MCF 10A (cell line): ENCODE measurements around the gene SCRG1. TPM values are rescaled to one million over a fixed set of nuclear protein-coding genes. Genes with fewer than 3 reads are reported as not detected.

Source experiments
- BruUV-seq: library from RNA; stranded (reverse); fragments of 400-500 nt; replicated peaks from 2 replicates; lab custom pipeline; 2021; lab: Mats Ljungman, UMichigan
- CTCF ChIA-PET: fragments of 300-600 bp; sonication (Branson Sonifier 250); formaldehyde crosslinking; extraction: SDS; loops from one replicate; lab custom pipeline; 2021; ENCODE audit warnings: antibody characterized with exemption, inconsistent platforms; lab: Yijun Ruan, JAX
- POLR2A ChIA-PET: fragments of 300-600, 350-650 bp; sonication (Branson Sonifier 250); formaldehyde crosslinking; extraction: SDS; loops from one replicate; lab custom pipeline; 2020; ENCODE audit warnings: antibody characterized with exemption, inconsistent platforms; lab: Yijun Ruan, JAX
- DNase-seq: peaks from one replicate; pipeline ENCODE4 v3.0.0-alpha.2; 2018; ENCODE audit not compliant: unreplicated experiment
- H3K27ac Mint-ChIP-seq: one replicate; pipeline ENCODE4 v1.8.0; 2022; ENCODE audit warnings: mild to moderate bottlenecking, low read depth, mixed read lengths; ENCODE audit not compliant: unreplicated experiment
- H3K27me3 Mint-ChIP-seq: one replicate; pipeline ENCODE4 v1.8.0; 2022; ENCODE audit warnings: mixed read lengths; ENCODE audit not compliant: insufficient read depth, unreplicated experiment
- H3K36me3 Mint-ChIP-seq: one replicate; pipeline ENCODE4 v1.8.0; 2022; ENCODE audit warnings: mild to moderate bottlenecking, moderate library complexity, mixed read lengths; ENCODE audit not compliant: insufficient read depth, unreplicated experiment
- H3K4me1 Mint-ChIP-seq: one replicate; pipeline ENCODE4 v1.8.0; 2022; ENCODE audit warnings: mixed read lengths; ENCODE audit not compliant: insufficient read depth, unreplicated experiment
- H3K4me3 Mint-ChIP-seq: one replicate; pipeline ENCODE4 v1.8.0; 2022; ENCODE audit warnings: mild to moderate bottlenecking, moderate library complexity, mixed read lengths; ENCODE audit not compliant: unreplicated experiment
- H3K9me3 Mint-ChIP-seq: one replicate; pipeline ENCODE4 v1.8.0; 2022; ENCODE audit warnings: mixed read lengths; ENCODE audit not compliant: unreplicated experiment
- intact Hi-C: fragments of 100-400 bp; cut with micrococcal nuclease; formaldehyde crosslinking; loops from 2 replicates; pipeline ENCODE4 v1.14.1; 2022
- total RNA-seq: library from RNA; stranded (reverse); gene quantifications from 2 replicates; pipeline ENCODE4 v1.2.3, GENCODE V29; 2022
- TF ChIP-seq, protein P1 (sequence below): fragments of 200-600 bp; IDR thresholded peaks from one replicate; pipeline ENCODE4 v1.8.0; 2022; ENCODE audit warnings: antibody characterized with exemption, mild to moderate bottlenecking; ENCODE audit not compliant: unreplicated experiment

SCRG1 gene
- total RNA-seq, 1 experiment from 2014 or later: not detected

DNA sequence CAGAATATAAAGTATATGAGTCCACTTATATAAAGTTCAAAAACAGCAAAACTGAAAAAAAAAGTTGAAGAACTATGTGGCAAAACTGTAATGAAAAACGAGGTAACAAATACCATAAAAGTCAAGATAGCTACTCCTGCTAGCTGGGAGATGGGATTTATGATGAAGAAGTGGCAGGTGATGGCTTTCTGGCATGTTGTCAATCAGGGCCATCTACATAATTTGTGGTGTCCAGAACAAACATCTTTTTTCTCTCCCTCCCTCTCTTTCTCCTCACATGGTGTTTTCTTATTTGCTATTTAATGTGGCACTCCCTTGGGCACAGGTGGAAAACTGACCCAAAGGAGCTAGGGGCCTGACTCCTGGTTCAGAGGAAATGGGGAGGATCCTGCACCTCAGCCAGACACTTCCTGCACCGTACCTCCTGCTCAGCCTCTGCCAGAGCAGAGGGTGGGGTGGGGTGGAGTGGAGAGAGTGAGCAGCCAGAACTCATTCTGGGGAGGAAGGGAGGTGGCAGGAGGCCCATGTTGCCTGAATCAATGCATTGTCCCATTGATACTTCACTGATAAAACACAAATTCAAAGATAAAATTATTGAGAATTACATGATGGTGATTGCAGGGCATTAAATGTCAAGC lies 33.4 kb downstream of the SCRG1 start:
- TF ChIP-seq, protein P1, sequence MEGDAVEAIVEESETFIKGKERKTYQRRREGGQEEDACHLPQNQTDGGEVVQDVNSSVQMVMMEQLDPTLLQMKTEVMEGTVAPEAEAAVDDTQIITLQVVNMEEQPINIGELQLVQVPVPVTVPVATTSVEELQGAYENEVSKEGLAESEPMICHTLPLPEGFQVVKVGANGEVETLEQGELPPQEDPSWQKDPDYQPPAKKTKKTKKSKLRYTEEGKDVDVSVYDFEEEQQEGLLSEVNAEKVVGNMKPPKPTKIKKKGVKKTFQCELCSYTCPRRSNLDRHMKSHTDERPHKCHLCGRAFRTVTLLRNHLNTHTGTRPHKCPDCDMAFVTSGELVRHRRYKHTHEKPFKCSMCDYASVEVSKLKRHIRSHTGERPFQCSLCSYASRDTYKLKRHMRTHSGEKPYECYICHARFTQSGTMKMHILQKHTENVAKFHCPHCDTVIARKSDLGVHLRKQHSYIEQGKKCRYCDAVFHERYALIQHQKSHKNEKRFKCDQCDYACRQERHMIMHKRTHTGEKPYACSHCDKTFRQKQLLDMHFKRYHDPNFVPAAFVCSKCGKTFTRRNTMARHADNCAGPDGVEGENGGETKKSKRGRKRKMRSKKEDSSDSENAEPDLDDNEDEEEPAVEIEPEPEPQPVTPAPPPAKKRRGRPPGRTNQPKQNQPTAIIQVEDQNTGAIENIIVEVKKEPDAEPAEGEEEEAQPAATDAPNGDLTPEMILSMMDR: no peak
- peaks cover 6% of the 10 kb centered on the region for H3K36me3 Mint-ChIP-seq
- no peaks in the 10 kb centered on the region for H3K9me3 Mint-ChIP-seq
- POLR2A ChIA-PET: interaction anchor here (0.7 to 13.1 kb wide), 3 partner anchors 30 to 114 kb away, joined by 3 to 824 read pairs (median 4); partner anchors contain the start of gene HMGB2
- H3K4me1 Mint-ChIP-seq: peaks cover 14% of the 10 kb centered on the region
- no peak for DNase-seq
- CTCF ChIA-PET: interaction anchor here (0.9 kb wide), 1 partner anchor 51 kb away, joined by 3 read pairs; no protein-coding TSS in a partner anchor
- intact Hi-C loops: no loop called here
- H3K4me3 Mint-ChIP-seq: no peak overlapping the region
- no TSS peak for BruUV-seq
- no peaks in the 10 kb centered on the region for H3K27me3 Mint-ChIP-seq
- H3K27ac Mint-ChIP-seq: peak overlapping the region; percentile 16

DNA sequence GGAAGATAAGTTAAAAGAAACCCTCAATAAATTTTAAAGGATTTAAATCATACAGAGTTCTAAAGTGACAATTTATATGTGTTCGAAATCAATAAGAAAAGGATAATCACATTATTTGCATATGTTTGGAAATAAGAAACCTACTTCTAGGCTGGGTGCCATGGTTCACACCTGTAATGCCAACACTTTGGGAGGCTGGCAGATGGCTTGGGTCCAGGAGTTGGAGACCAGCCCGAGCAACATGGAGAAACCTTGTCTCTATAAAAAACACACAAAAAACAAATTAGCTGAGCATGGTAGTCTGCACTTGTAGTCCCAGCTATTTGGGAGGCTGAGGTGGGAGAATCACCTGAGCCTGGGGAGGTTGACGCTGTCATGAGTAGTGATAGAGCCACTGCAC lies 36.2 kb downstream of the SCRG1 start:
- no peaks in the 10 kb centered on the region for H3K27me3 Mint-ChIP-seq
- ChIA-PET CTCF (interaction anchor here (0.7 kb wide), 2 partner anchors 16 to 138 kb away, joined by 3 to 4 read pairs; no protein-coding TSS in a partner anchor), POLR2A (no interaction called here)

DNA sequence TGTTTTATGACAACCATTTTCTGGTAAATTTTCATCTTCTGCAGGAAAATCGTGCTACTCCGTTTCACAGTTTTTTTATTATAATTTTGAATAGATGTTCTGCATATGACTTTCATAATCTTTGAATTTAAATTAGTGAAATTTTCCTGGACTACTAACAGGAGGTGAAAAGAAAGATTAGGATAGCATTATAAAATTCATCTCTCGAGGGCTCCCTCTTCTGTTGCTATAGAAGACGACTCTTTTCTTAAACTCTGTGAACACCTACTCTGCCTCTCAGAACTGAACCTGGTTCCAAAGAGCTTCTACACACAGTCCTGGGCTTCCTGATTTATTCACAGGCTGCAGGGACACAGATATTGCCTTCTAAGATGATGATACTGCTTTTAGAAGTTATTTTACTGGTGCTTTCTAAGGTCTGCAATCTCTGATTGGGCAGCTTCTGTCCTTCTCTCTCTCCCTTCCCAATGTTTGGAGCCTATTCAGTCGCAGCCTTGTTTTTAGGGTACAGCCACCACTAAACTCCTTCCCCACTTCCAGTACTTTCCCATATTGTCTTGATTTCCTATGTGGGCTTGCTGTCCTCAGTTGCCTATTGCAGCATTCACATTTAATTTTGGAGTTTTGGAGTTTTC lies 38.2 kb downstream of the SCRG1 start:
- BruUV-seq: no TSS peak
- Mint-ChIP-seq H3K4me1 (no peaks in the 10 kb centered on the region), H3K27ac (no peak overlapping the region), H3K9me3 (no peaks in the 10 kb centered on the region), H3K36me3 (peaks cover 6% of the 10 kb centered on the region), H3K4me3 (no peak overlapping the region), H3K27me3 (no peaks in the 10 kb centered on the region)
- ChIA-PET CTCF (interaction anchor here (0.5 to 1.4 kb wide), 8 partner anchors 14 to 936 kb away, joined by 3 to 4 read pairs (median 3); no protein-coding TSS in a partner anchor), POLR2A (interaction anchor here (1.3 to 2.4 kb wide), 3 partner anchors 10 to 26 kb away, joined by 4 to 9 read pairs (median 8); partner anchors contain the start of genes HMGB2 and SAP30)
- intact Hi-C loops: no loop called here
- peak; percentile 25 for DNase-seq
- TF ChIP-seq, protein P1: peak; percentile 27

More for the DNA sequence above, 36.2 kb downstream of the SCRG1 start:
- Mint-ChIP-seq H3K36me3 (peaks cover 6% of the 10 kb centered on the region), H3K27ac (no peak overlapping the region), H3K4me3 (no peak overlapping the region), H3K9me3 (no peaks in the 10 kb centered on the region), H3K4me1 (peaks cover 7% of the 10 kb centered on the region)
- intact Hi-C loops: no loop called here
- no peak for DNase-seq
- TF ChIP-seq, protein P1: no peak
- BruUV-seq: no TSS peak

DNA sequence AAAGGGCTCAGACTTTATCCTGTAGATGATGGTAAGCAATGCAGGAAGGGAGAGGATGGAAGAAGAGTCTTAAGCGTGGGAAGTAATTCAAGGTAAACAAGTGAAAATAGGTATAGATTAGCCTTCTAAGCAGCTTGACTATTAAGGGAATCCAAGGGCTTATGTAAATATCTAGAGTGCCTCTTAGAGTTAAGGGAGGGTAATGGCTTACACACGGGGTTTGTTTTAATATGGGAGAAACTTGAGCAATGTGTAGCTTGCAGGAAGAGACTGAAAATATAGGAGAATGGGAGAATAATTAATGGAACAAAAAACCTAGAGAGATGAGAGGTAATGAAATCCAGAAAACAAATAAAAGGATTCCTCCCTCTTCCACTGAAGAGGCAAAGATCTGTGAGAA lies 41.0 kb downstream of the SCRG1 start:
- POLR2A ChIA-PET: interaction anchor here (0.6 to 1.1 kb wide), 2 partner anchors 11 to 442 kb away, joined by 3 to 7 read pairs; no protein-coding TSS in a partner anchor

More for the DNA sequence above, 41.0 kb downstream of the SCRG1 start:
- BruUV-seq: no TSS peak
- H3K9me3 Mint-ChIP-seq: no peaks in the 10 kb centered on the region
- TF ChIP-seq, protein P1: no peak
- intact Hi-C loops: no loop called here
- H3K4me1 Mint-ChIP-seq: no peaks in the 10 kb centered on the region
- CTCF ChIA-PET: interaction anchor here (0.5 to 1.3 kb wide), 4 partner anchors 9 to 90 kb away, joined by 3 to 4 read pairs (median 4); no protein-coding TSS in a partner anchor
- H3K27ac Mint-ChIP-seq: no peak overlapping the region
- no peaks in the 10 kb centered on the region for H3K27me3 Mint-ChIP-seq
- peaks cover 5% of the 10 kb centered on the region for H3K36me3 Mint-ChIP-seq
- no peak for DNase-seq
- no peak overlapping the region for H3K4me3 Mint-ChIP-seq
